Endodermal cell (in vitro differentiated cells): ENCODE results near the gene CKAP2L. TPM values are rescaled to one million over a fixed set of nuclear protein-coding genes. Genes with fewer than 3 reads are reported as not detected.
A peak's percentile ranks its signal among the peaks of the same experiment; 100 is the strongest.

ENCODE experiments used
- DNase-seq: peaks from one replicate; pipeline ENCODE4 v3.0.0-alpha.2; 2017
- H3K27ac ChIP-seq: 2 replicates; pipeline ENCODE4 v1.5.1; 2013; ENCODE audit warnings: mild to moderate bottlenecking, low read depth, low read length, moderate library complexity
- H3K27me3 ChIP-seq: 2 replicates; pipeline ENCODE4 v1.6.1; 2013; ENCODE audit warnings: mild to moderate bottlenecking, low read length, moderate library complexity; ENCODE audit not compliant: insufficient read depth, control insufficient read depth, poor library complexity, severe bottlenecking
- H3K36me3 ChIP-seq: 2 replicates; pipeline ENCODE4 v1.7.0; 2013; ENCODE audit warnings: mild to moderate bottlenecking, low read length, moderate library complexity; ENCODE audit not compliant: control insufficient read depth, insufficient read depth
- H3K4me1 ChIP-seq: one replicate; pipeline ENCODE4 v1.7.0; 2013; ENCODE audit warnings: low read length; ENCODE audit not compliant: control insufficient read depth, insufficient read depth
- H3K4me3 ChIP-seq: 2 replicates; pipeline ENCODE4 v1.5.1; 2013; ENCODE audit warnings: mild to moderate bottlenecking, low read length, moderate library complexity
- H3K9ac ChIP-seq: 2 replicates; pipeline ENCODE4 v1.6.1; 2013; ENCODE audit warnings: mild to moderate bottlenecking, low read length, moderate library complexity; ENCODE audit not compliant: poor library complexity, severe bottlenecking; ENCODE audit errors: extremely low read depth
- H3K9me3 ChIP-seq: 2 replicates; pipeline ENCODE4 v1.6.1; 2013; ENCODE audit warnings: mild to moderate bottlenecking, low read length, moderate library complexity; ENCODE audit not compliant: control insufficient read depth
- H3K27ac Mint-ChIP-seq: 2 replicates; pipeline ENCODE4 v1.8.0; 2020; ENCODE audit warnings: mixed read lengths
- H3K27me3 Mint-ChIP-seq: 2 replicates; pipeline ENCODE4 v1.8.0; 2021; ENCODE audit warnings: mild to moderate bottlenecking, mixed read lengths; ENCODE audit not compliant: insufficient read depth
- H3K36me3 Mint-ChIP-seq: 2 replicates; pipeline ENCODE4 v1.8.0; 2020; ENCODE audit warnings: low read depth, mixed read lengths
- H3K4me1 Mint-ChIP-seq: 2 replicates; pipeline ENCODE4 v1.8.0; 2020; ENCODE audit warnings: mixed read lengths
- H3K4me3 Mint-ChIP-seq: 2 replicates; pipeline ENCODE4 v1.8.0; 2020; ENCODE audit warnings: mild to moderate bottlenecking, moderate library complexity, mixed read lengths
- H3K9me3 Mint-ChIP-seq: 2 replicates; pipeline ENCODE4 v1.8.0; 2020; ENCODE audit warnings: mild to moderate bottlenecking, mixed read lengths
- CTCF ChIP-seq: fragments of 200-600 bp; sonication (generic); conservative IDR thresholded peaks from 2 replicates; pipeline ENCODE4 v1.5.0; 2021; ENCODE audit warnings: antibody characterized with exemption, mild to moderate bottlenecking
- WGBS, 2 experiments: methylation state at CpG; one replicate each; pipeline versions ENCODE4 v1.1.5 to v1.1.7; 2013; ENCODE audit warnings: missing lambda C conversion rate in 2 of 2, mixed read lengths in 1 of 2; ENCODE audit not compliant: insufficient coverage in 1 of 2, insufficient read length in 1 of 2; 5-methylcytosine and 5-hydroxymethylcytosine counted together
- total RNA-seq, 2 donors: library from RNA; stranded (reverse); fragmentation: NEBNext Ultra II Directional in 1 of 2; extraction: Animal tissue kit (Norgen Biotek cat#: 25700) in 1 of 2; gene quantifications; 2 replicates in 1 of 2; 3 replicates in 1 of 2; pipeline ENCODE4 v1.2.1, GENCODE V29; 2021

The CKAP2L gene
- total RNA-seq, 2 donors from 2014 or later, result 20.1 to 30.3 TPM

DNA sequence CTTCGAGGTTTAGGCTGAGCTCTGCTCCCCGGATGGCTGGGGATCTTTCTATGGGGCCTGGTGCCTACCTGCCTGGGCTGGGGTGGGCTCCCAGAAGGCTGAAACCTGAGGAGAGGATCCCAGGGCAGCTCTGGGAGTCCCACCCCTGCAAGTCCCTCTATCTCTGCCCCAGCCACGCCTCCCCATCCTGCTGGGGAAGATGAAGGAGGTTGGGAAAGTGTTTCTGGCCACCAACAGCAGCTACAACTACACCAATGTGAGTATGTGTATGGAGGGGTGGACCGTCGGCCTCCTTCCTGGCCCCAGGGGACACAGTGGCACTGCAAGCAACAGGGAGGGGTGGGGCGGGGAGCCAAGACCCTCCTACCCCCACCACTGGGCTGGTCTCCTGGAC lies 40.9 kb downstream of the CKAP2L start:
- Histone ChIP-seq H3K27ac (no peak overlapping the region), H3K9ac (no peak overlapping the region), H3K9me3 (no peaks in the 10 kb centered on the region), H3K27me3 (no peaks in the 10 kb centered on the region), H3K4me3 (no peak overlapping the region), H3K4me1 (peaks cover 8% of the 10 kb centered on the region), H3K36me3 (no peaks in the 10 kb centered on the region)
- H3K4me1 Mint-ChIP-seq, result peaks cover 11% of the 10 kb centered on the region
- H3K27ac Mint-ChIP-seq, result no peak overlapping the region
- DNase-seq, result no peak
- no peaks in the 10 kb centered on the region for H3K27me3 Mint-ChIP-seq
- no peak for TF ChIP-seq CTCF
- no peaks in the 10 kb centered on the region for H3K36me3 Mint-ChIP-seq
- H3K4me3 Mint-ChIP-seq, result no peak overlapping the region
- H3K9me3 Mint-ChIP-seq, result no peaks in the 10 kb centered on the region
- WGBS, 2 experiments, result 94% methylated on average over 6 of the region's 6 CpGs; no CpG with 5 or more reads in 1 of the 2 experiments

GRCh38 chr2:112722816-112723546 lies 41.4 kb downstream of the CKAP2L start:
- Mint-ChIP-seq H3K4me1 (peaks cover 5% of the 10 kb centered on the region), H3K27me3 (no peaks in the 10 kb centered on the region), H3K9me3 (no peaks in the 10 kb centered on the region), H3K4me3 (no peak overlapping the region), H3K36me3 (no peaks in the 10 kb centered on the region), H3K27ac (peak overlapping the region; percentile 48)
- WGBS, 2 experiments, result 89 to 94% methylated on average over 7 to 9 of the region's 9 CpGs
- Histone ChIP-seq H3K36me3 (no peaks in the 10 kb centered on the region), H3K27me3 (no peaks in the 10 kb centered on the region), H3K9me3 (no peaks in the 10 kb centered on the region), H3K27ac (no peak overlapping the region), H3K9ac (no peak overlapping the region), H3K4me1 (peaks cover 3% of the 10 kb centered on the region), H3K4me3 (no peak overlapping the region)
- no peak for DNase-seq
- TF ChIP-seq CTCF, result no peak

GRCh38 chr2:112721819-112722522 lies 42.4 kb downstream of the CKAP2L start:
- H3K9me3 Mint-ChIP-seq, result no peaks in the 10 kb centered on the region
- peaks cover 2% of the 10 kb centered on the region for H3K4me1 Mint-ChIP-seq
- no peak for TF ChIP-seq CTCF

More at GRCh38 chr2:112721819-112722522, 42.4 kb downstream of the CKAP2L start:
- H3K9me3 ChIP-seq, result no peaks in the 10 kb centered on the region
- H3K36me3 ChIP-seq, result no peaks in the 10 kb centered on the region
- H3K9ac ChIP-seq, result no peak overlapping the region
- no peak overlapping the region for H3K4me3 ChIP-seq
- Mint-ChIP-seq H3K27ac (no peak overlapping the region), H3K4me3 (no peak overlapping the region), H3K36me3 (no peaks in the 10 kb centered on the region), H3K27me3 (no peaks in the 10 kb centered on the region)
- H3K4me1 ChIP-seq, result no peaks in the 10 kb centered on the region
- DNase-seq, result no peak
- H3K27ac ChIP-seq, result no peak overlapping the region
- 64 to 87% methylated on average over 4 to 23 of the region's 23 CpGs for WGBS, 2 experiments
- no peaks in the 10 kb centered on the region for H3K27me3 ChIP-seq
